ENCODE measurements around the gene MACROD2.

Gene MACROD2

DNA sequence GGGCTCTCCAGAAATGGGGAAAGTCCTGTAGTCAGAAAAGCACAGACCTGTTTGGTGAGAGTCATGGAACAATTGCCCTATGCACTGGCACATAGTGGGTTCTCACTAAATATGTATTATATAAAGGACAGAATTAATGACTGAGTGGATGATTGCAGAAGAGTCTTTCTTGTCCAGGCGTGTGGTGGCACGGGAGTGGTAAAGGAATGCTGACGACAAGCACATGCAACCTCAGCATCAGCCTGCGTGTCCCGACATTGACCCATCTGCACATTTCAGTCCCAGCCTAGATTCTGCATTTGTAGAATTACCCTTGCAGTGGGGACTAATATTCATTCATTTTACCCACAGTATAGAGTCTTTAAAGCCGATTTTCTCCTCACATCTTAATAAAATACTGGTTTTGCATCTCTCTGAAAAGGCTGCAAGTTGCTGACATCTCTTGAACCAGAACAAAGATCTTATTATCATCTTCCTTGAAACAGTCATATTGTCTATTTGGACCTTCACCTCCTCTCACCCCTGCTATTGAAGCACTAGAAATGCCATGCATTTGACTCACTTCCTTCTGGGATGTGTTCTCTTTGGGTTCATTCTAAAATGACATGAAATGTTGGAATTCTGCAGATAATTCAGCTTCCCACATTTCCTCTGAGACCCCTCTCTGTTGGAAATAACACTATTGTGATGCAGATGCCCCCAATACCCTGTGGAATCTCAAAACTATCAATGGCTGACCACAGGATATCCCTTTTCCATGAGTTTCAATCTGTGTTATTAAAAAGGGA is 1225.7 kb downstream of the MACROD2 start:
- TF ChIP-seq, protein P1, sequence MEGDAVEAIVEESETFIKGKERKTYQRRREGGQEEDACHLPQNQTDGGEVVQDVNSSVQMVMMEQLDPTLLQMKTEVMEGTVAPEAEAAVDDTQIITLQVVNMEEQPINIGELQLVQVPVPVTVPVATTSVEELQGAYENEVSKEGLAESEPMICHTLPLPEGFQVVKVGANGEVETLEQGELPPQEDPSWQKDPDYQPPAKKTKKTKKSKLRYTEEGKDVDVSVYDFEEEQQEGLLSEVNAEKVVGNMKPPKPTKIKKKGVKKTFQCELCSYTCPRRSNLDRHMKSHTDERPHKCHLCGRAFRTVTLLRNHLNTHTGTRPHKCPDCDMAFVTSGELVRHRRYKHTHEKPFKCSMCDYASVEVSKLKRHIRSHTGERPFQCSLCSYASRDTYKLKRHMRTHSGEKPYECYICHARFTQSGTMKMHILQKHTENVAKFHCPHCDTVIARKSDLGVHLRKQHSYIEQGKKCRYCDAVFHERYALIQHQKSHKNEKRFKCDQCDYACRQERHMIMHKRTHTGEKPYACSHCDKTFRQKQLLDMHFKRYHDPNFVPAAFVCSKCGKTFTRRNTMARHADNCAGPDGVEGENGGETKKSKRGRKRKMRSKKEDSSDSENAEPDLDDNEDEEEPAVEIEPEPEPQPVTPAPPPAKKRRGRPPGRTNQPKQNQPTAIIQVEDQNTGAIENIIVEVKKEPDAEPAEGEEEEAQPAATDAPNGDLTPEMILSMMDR (IDR thresholded peaks at IDR 0.05; ENCODE audit: control insufficient read depth, insufficient read depth, low read depth, low read length, missing control alignments) = no peak
- no peak overlapping the region for H3K4me3 ChIP-seq (ENCODE audit: control insufficient read depth, low read depth, low read length)
- DNase-seq (ENCODE audit: low read depth) = no peak

DNA sequence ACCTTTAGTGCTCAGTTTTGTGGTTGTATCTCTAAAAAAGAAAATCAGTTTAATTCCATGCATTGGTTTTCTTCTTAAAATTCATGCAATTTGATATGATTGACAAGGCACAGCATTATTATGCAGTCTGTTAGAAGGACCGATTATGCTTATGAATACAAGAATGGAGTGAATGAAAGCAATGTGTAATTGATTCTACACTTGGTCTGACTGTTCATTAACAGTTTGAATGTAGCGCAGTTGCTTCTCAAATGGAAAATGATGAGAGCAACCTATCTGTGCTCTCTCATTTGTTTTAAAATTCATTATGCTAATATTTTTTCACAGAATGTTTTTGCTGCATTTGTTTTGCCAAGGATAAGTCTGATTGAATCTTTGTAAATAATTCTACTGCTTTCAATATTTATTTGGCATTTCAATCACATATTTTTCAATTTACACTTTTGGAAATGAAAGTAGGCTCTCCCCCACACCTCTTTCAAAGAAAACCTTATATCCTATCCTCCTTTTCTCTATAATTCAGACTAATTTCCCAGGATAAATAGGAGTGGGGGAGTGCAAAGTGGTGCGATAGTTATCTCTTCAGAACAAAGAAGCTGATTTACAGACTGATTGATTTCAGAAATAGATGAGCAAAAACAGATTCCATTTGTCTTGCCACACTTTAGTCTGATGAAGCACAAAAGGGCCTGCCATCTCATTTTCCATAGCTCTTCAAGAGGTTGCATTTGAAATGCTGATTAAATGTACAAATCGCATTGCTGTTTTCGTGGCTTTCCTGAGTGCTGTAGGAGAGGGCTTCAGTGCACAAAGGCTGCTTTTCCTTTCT is 1227.4 kb downstream of the MACROD2 start:
- TF ChIP-seq, protein P1 (IDR thresholded peaks at IDR 0.05; ENCODE audit: control insufficient read depth, insufficient read depth, low read depth, low read length, missing control alignments) = no peak
- DNase-seq (ENCODE audit: low read depth) = no peak
- H3K4me3 ChIP-seq (ENCODE audit: control insufficient read depth, low read depth, low read length) = no peak overlapping the region

DNA sequence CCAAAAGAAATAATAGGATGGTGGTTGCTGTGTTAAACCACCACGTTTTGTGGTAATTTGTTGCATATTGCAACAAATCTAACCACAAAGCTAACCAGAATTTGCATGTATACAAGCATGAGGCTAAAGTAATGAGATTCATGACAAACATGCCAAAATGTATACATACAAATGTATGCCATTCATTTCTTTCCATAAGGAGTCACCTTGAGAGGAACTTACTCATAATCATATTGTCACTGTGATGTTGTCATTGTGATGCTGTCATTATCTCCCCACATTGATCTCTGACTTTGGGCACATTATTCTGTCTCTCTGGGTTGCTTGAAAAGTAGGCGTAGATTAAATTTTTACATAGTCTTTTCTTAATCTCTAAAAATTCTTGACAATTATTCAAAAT is 1228.9 kb downstream of the MACROD2 start:
- TF ChIP-seq, protein P1 (IDR thresholded peaks at IDR 0.05; ENCODE audit: control insufficient read depth, insufficient read depth, low read depth, low read length, missing control alignments) = no peak
- no peak for DNase-seq (ENCODE audit: low read depth)

DNA sequence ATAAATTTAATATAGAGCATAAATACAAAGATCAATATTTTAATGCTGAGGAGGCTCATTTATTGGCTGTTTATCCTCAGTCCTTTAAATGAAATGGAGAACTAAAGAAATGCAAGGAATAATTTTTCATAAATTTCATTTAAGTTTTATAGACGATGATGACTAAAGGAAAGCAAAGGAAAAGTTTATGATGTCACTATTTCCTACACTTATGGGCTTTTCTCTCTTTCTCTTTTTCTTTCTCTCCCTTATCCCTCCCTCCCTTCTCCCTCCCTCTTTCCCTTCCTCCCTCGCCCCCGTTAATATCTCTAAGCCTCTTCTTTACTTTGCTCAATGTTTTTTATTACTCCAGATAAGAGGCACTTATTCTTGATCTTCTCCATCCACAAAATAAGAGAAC is 1231.8 kb downstream of the MACROD2 start:
- no peak overlapping the region for H3K4me3 ChIP-seq (ENCODE audit: control insufficient read depth, low read depth, low read length)
- TF ChIP-seq, protein P1 (IDR thresholded peaks at IDR 0.05; ENCODE audit: control insufficient read depth, insufficient read depth, low read depth, low read length, missing control alignments) = no peak

More for the DNA sequence above, 1228.9 kb downstream of the MACROD2 start:
- H3K4me3 ChIP-seq (ENCODE audit: control insufficient read depth, low read depth, low read length) = no peak overlapping the region

DNA sequence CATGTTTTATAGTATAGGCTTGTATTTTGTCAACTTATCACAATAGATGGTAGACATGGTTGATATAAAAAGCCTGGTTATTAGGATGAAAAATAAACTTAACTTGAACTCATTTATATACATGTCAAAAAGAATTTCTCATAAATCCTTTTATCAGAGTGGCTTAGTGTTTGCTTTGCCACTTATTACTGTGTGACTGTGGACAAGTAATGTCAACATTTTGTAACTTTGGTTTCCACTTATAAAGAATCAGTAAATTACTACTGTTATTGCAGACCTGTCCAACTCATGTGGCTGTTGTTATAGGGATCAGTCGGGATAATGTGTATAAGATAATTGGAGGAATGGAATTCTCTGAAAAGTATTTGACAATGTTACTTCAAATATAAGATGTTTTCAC is 1236.9 kb downstream of the MACROD2 start:
- DNase-seq (ENCODE audit: low read depth) = no peak
- H3K4me3 ChIP-seq (ENCODE audit: control insufficient read depth, low read depth, low read length) = no peak overlapping the region
- TF ChIP-seq, protein P1 (IDR thresholded peaks at IDR 0.05; ENCODE audit: control insufficient read depth, insufficient read depth, low read depth, low read length, missing control alignments) = no peak

More for the DNA sequence above, 1231.8 kb downstream of the MACROD2 start:
- DNase-seq (ENCODE audit: low read depth) = no peak

DNA sequence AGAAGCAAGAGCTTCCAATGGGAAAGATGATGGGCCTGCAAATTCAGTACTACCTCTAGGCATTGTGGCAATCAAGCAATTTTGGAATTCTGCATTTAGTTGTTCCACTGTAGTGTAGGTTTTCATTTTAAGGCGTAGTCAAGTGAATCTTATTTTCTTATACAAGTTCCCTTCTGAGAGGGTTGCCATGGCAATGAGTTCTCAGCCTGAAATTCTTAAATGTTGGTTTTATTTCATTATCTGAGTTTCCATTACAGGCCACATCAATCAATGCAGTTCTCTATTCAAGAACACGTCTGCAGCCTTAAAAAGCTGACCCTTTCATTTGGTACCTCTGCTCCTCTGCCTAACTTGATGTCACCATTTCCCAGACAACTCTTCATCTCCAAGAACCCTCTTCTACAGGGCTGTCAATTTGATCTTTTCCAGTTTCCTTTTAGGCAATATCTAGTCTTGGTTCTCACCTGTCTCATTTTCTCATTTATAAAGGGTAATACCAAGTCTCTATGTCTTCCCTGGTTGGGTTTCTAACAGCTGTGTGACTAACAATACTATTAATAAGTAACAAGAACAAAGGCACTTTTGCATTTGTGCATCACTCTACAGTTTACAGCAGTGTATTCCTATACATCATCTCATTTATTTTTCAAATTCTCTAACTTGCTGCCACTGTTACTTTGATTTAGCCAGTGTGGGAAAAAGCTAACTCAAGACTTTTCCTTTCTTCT is 1240.3 kb downstream of the MACROD2 start:
- no peak overlapping the region for H3K4me3 ChIP-seq (ENCODE audit: control insufficient read depth, low read depth, low read length)
- DNase-seq (ENCODE audit: low read depth) = no peak
- TF ChIP-seq, protein P1 (IDR thresholded peaks at IDR 0.05; ENCODE audit: control insufficient read depth, insufficient read depth, low read depth, low read length, missing control alignments) = no peak
